GM19035 (cell line): Measurements from ENCODE around the gene DVL1.

ENCODE experiments used
- ATAC-seq: cut with Tn5 transposase; IDR thresholded peaks from one replicate; pipeline ENCODE4 v1.9.1; 2021; ENCODE audit not compliant: unreplicated experiment

Gene DVL1

GRCh38 chr1:1342061-1342562 is 7.1 kb downstream of the DVL1 start:
- ATAC-seq, result no peak

GRCh38 chr1:1341549-1342021 is 7.6 kb downstream of the DVL1 start:
- ATAC-seq, result no peak

DNA sequence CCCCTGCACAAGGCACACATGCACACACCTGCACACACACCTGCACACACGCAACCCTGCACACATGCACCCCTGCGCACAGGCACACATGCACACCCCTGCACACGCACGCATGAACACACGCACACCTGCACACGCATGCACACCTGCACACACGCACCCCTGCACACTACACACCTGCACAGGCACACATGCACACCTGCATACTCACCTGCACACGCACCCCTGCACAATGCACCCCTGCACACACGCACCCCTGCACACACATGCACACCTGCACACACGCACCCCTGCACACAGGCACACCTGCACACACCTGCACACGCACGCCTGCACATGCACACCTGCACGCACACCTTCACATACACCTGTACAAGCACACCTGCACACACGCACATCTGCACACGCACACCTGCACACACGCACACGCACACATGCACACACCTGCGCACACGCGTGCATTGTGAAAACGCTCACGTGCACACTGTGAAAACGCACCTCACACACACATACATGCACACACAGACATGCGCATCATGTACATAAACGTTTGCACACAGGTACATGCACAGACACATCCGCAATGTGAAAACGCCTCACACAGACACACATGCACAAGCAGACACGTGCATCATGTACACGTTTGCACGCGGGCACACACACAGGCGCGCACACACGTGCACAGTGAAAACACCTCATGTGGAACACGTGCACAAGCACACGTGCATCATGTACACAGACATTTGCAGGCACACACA is 8.2 kb downstream of the DVL1 start:
- ATAC-seq, result no peak

GRCh38 chr1:1340185-1340584 is 9.0 kb downstream of the DVL1 start:
- ATAC-seq, result no peak

- ATAC-seq, result no peak
Observed at GRCh38 chr1:1338278-1338677, 10.9 kb downstream of the DVL1 start.

DNA sequence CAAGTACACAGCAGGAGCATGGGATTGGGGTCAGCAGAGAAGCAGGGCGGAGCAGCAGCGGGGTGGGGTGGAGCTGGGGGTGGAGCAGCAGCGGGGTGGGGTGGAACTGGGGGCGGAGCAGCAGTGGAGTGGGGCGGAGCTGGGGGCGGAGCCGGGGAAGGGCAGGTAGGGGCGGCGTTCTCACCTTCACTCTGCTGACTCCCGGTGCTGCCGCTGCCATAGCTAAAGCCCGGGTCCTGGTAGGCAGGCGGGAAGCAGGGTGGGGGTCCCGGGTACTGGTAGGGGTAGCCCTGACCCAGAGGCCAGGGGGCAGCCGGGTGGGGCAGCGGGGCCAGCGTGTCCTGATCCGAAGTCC is 11.4 kb downstream of the DVL1 start:
- ATAC-seq, result no peak

GRCh38 chr1:1336931-1337792 is 12.1 kb downstream of the DVL1 start:
- ATAC-seq, result no peak

DNA sequence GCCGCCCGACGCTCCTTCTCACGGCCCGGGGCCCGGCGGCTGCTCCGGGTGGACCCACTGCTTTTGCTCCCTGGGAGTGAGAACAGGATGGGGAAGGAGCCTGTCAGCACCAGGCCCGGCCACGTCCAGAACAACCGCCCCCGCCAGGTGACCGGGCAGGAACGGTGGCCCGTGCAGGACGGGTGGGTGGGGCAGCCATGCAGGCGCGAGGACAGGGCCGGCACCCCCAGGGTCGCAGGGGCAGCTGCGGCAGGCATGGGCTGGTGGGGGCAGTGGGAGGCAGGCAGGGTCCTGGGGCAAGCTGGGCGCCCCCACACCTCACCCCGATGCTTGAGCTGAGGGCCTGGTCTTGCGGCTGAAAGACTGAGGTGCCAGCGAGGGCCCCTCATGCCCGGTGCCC is 12.8 kb downstream of the DVL1 start:
- no peak for ATAC-seq

DNA sequence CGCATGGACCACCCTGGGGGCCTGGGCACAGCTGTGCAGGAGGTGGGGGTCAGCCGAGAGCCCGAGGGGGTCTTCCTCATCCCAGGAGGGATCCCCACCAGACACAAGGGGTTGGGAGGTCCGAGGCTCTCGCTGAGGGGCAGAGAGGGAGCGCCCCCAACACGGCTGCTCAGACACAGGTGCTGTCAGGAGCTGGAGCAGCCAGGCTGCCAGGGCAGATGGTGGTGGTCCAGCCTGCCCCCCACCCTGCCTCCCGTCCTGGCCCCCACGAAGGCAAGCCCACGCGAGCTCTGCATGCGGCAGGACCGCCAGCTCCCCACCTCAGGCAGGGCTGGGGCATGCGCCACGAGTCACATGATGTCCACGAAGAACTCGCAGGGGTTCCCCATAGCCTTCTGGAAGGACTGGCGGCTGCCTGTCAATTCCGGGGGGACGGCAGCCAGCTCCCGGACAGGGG is 13.4 kb downstream of the DVL1 start:
- no peak for ATAC-seq

DNA sequence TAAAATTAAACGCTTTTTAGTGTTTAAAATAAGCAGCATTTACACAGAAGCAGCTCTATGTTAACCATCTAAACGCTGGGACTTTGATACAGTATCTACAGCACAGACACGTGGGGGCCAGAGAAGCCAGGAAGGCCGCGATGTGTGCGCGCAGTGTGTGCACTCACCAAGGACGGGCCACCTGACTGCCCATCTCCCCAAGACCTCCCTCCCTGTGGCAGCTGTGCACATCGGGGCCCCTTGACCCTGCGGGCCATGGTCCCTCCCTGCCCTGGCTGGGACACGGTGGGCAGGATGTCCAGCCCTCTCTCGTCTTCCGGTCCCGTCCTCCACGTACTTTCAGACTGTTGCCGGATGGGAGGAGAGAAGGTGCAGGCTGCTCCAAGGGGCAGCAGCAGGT is 13.9 kb downstream of the DVL1 start:
- no peak for ATAC-seq

DNA sequence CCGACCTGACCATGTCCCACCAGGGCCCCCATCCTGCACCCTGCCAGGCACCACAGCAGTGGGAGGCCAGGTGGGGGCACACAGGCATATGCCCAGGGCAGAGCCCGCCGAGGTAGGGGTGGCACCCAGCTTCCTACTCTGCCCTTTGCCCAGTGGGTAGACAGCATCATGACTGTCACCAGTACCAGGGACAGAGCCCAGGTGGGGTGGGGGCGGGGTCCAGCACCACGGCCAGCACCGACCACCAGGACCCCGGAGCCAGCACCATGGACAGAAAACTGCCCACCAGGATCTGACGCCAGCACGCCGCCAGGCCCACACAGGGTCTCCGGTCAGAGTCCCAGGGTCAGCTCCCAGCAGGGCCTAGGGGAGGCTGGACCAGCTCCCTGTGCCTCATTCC is 14.4 kb downstream of the DVL1 start:
- ATAC-seq, result no peak

DNA sequence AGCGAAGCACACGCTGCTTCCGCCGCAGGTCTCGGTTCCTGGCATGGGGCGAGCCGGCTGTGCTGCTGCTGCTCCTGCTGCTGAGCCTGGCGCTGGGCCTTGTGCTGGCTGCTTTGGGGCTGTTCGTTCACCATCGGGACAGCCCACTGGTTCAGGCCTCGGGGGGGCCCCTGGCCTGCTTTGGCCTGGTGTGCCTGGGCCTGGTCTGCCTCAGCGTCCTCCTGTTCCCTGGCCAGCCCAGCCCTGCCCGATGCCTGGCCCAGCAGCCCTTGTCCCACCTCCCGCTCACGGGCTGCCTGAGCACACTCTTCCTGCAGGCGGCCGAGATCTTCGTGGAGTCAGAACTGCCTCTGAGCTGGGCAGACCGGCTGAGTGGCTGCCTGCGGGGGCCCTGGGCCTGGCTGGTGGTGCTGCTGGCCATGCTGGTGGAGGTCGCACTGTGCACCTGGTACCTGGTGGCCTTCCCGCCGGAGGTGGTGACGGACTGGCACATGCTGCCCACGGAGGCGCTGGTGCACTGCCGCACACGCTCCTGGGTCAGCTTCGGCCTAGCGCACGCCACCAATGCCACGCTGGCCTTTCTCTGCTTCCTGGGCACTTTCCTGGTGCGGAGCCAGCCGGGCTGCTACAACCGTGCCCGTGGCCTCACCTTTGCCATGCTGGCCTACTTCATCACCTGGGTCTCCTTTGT is 15.5 kb downstream of the DVL1 start:
- ATAC-seq, result no peak

DNA sequence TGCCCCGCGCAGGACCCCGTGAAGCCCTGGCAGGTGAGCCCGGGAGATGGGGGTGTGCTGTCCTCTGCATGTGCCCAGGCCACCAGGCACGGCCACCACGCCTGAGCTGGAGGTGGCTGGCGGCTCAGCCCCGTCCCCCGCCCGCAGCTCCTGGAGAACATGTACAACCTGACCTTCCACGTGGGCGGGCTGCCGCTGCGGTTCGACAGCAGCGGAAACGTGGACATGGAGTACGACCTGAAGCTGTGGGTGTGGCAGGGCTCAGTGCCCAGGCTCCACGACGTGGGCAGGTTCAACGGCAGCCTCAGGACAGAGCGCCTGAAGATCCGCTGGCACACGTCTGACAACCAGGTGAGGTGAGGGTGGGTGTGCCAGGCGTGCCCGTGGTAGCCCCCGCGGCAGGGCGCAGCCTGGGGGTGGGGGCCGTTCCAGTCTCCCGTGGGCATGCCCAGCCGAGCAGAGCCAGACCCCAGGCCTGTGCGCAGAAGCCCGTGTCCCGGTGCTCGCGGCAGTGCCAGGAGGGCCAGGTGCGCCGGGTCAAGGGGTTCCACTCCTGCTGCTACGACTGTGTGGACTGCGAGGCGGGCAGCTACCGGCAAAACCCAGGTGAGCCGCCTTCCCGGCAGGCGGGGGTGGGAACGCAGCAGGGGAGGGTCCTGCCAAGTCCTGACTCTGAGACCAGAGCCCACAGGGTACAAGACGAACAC is 16.3 kb downstream of the DVL1 start:
- ATAC-seq, result no peak

DNA sequence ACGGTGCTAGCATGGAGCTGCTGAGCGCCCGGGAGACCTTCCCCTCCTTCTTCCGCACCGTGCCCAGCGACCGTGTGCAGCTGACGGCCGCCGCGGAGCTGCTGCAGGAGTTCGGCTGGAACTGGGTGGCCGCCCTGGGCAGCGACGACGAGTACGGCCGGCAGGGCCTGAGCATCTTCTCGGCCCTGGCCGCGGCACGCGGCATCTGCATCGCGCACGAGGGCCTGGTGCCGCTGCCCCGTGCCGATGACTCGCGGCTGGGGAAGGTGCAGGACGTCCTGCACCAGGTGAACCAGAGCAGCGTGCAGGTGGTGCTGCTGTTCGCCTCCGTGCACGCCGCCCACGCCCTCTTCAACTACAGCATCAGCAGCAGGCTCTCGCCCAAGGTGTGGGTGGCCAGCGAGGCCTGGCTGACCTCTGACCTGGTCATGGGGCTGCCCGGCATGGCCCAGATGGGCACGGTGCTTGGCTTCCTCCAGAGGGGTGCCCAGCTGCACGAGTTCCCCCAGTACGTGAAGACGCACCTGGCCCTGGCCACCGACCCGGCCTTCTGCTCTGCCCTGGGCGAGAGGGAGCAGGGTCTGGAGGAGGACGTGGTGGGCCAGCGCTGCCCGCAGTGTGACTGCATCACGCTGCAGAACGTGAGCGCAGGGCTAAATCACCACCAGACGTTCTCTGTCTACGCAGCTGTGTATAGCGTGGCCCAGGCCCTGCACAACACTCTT is 17.0 kb downstream of the DVL1 start:
- no peak for ATAC-seq

DNA sequence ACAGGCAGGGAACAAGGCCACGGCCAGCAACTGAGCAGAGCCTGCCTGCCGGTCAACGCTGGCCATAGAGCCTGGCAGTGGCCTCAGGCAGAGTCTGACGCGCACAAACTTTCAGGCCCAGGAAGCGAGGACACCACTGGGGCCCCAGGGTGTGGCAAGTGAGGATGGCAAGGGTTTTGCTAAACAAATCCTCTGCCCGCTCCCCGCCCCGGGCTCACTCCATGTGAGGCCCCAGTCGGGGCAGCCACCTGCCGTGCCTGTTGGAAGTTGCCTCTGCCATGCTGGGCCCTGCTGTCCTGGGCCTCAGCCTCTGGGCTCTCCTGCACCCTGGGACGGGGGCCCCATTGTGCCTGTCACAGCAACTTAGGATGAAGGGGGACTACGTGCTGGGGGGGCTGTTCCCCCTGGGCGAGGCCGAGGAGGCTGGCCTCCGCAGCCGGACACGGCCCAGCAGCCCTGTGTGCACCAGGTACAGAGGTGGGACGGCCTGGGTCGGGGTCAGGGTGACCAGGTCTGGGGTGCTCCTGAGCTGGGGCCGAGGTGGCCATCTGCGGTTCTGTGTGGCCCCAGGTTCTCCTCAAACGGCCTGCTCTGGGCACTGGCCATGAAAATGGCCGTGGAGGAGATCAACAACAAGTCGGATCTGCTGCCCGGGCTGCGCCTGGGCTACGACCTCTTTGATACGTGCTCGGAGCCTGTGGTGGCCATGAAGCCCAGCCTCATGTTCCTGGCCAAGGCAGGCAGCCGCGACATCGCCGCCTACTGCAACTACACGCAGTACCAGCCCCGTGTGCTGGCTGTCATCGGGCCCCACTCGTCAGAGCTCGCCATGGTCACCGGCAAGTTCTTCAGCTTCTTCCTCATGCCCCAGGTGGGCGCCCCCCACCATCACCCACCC is 17.9 kb downstream of the DVL1 start, which contains the start of gene TAS1R3:
Gene TAS1R3 (plus strand): TSS at position 213 of the 898 bp plus-strand sequence. CDS start 66 bp downstream, at position 279.
- no peak for ATAC-seq

GRCh38 chr1:1330366-1331067 is 18.7 kb downstream of the DVL1 start:
- ATAC-seq, result no peak

- ATAC-seq, result no peak
Observed at GRCh38 chr1:1329304-1330210, 19.7 kb downstream of the DVL1 start.
